GM19238 (cell line): ENCODE measurements around the gene SCLY.
"Not testable (repeated sequence)": the region's sequence is repeated elsewhere in the genome, so short reads cannot be mapped to it uniquely, and the experiment has no call there.

Experiments used
- DNase-seq: peaks from one replicate; pipeline ENCODE4 v3.0.0; 2011; ENCODE audit warnings: low spot score; ENCODE audit not compliant: insufficient read length

The SCLY gene

DNA sequence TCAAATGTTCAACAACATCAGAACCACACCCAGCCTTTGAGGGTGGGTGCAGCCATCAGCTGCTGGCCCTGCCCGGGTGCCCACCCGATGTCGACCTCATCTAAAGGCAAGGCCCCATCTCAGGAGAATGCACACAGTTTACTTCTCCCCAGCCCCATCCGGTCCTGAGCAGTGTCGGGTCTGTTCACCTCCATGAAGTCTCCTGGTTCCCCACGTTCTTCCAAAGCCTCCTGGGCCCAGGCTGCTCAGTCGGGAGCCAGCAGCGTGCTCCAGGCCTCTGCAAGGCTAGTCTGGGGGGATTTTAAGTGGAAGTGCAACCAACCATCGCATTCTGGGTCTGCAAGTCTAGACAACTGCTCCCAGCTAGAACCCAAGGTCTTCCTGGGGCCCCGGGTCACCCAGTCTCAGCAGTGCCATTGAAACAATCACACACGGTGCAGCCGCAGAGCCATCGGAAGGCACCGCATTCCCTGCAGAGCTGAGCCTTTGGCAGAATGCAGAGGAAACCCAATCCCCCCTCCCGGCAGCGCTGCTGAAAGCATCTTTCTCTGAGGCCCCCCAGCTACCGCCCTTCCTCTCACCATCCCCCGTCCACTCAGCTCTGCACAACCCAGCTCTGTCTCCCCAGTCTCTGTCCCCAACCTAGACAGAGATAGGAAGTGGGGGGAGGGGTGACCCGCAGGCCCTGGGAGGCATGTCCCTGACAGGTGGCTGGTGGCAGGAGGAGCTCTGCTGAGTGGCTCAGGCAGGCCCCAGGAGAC, 47.8 kb downstream of the SCLY start:
- DNase-seq = peak; percentile 76

DNA sequence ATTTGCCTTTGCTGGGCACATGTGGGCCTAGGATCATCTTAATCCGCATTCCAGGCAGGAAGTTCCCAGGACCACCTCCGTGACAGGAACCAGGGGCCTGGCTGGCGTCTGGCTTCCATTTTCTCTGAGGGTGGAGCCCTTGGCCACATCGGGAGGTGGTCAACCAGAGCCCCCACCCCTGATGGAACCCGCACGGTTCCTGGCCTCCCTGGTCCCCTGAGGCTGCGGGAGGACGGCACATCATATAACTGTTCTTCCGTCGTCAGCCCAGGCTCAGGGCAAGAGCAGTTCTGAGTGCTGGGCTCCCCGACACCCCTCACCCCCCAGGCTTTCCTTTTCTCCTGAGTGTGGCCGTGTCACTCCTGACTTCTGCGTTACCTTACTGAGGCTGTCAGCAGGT, 52.8 kb downstream of the SCLY start:
- no peak for DNase-seq

DNA sequence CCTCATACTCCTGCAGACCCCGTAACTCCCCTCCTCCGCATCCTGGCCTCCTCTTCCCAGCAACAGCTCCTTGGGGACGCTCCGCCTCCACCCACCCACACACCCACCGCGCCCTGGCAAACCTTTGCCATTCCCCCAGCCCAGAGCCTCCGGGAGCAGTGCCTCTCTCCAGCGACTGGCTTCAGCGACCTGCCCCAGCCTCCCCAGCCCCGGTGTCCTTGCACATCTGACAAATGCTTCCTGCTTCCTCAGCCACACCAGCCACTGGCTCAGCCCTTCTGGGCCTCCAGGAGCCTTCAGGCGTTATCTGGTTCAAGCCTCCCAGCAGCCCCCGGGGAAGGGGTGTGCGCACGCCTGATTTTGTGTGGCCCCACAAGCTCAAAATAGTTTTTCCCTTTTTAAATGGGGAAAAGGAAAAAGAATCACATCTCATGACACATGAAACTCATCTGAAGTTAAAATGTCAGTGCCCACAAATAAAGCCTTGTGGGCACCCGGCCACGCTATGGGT, 53.6 kb downstream of the SCLY start:
- DNase-seq = no peak

DNA sequence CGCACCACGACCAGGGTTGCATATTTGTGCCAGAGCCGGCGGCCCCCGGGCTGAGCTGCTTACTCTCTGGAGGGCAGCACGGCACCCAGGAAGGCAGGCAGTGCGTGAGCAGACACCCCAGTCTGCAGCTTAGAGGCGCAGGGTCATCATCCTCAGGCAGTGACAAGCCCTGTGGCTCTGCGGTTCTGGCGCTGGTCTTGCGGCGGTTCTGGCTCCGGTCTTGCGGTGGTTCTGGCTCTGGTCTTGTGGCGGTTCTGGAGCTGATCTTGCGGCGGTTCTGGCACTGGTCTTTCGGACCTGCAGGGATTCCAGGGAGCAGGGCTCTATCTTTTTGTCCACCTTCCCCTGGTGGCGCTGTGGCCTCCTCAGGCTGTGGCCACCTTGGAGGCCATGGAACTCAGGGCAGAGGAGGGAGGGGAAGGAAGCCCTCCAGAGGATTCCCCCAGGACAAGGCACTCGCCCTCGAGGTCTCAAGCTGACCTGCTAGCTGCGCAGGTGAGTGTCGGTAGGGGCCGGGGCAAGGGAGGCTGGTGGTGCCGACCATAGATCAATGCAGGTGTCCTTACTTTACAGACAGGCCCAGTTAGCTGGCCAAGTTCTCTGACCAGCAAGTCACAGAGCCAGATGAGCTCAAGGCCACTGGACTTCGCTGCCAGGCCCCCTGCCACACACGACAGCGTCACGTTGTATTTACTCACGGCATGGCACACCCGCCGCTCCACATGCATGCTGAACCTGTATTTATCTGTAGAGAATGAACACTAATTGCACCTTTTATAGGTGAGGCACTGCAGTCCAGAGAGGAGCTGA, 54.3 kb downstream of the SCLY start:
- DNase-seq = no peak

DNA sequence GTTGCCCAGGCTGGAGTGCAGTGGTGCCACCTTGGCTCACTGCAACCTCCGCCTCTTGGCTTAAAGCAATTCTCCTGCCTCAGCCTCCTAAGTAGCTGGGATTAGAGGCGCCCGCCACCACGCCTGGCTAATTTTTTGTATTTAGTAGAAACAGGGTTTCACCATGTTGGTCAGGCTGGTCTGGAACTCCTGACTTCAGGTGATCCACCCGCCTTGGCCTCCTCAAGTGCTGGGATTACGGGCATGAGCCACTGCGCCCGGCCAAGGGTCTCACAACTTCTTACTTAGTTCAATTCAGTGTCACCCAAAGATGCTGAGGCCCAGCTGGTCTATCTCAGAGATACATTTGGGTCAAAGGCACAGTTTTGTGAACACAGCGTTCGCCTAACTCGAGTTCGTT, 54.9 kb downstream of the SCLY start:
- DNase-seq = not testable (repeated sequence)

DNA sequence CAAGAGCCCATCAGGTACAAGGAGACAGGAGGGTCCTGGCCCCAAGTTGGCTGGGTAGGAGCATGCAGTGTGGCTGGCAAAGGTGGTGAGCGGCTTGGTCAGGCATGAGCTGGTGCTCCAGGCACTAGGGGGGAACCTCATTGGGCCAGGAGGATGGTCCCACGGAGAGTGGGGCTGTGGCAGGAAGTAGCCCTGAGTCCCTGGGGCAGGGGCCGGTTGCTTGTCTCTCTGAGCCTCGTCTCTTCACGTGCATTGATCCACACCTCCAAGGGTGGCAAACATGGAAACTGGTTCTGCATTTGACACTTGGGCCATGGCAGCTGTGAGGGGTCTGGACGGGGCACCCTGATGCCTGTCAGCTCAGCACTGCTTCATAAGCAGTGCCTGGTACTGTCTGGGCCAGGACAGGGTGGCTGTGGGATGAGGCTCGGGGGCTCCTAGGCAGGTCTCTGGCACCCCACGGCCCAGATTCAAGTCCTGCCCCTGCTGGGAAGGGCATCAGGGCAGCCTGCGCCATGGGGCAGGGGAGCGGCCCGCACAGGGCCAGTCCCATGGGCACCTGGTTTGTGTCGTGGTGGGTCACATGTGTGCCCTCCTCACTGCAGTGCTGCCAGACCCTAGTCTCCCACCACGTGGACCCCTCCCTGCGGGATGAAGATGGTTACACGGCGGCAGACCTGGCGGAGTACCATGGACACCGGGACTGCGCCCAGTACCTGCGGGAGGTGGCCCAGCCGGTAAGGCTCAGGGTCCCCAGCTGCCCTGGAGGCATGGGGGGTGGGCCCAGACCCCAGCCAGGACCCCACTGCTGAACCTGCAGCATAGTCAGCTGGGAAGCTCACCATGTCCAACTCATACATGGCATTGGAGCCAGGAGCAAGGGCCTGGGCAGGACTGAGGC, 55.7 kb downstream of the SCLY start:
- no peak for DNase-seq

DNA sequence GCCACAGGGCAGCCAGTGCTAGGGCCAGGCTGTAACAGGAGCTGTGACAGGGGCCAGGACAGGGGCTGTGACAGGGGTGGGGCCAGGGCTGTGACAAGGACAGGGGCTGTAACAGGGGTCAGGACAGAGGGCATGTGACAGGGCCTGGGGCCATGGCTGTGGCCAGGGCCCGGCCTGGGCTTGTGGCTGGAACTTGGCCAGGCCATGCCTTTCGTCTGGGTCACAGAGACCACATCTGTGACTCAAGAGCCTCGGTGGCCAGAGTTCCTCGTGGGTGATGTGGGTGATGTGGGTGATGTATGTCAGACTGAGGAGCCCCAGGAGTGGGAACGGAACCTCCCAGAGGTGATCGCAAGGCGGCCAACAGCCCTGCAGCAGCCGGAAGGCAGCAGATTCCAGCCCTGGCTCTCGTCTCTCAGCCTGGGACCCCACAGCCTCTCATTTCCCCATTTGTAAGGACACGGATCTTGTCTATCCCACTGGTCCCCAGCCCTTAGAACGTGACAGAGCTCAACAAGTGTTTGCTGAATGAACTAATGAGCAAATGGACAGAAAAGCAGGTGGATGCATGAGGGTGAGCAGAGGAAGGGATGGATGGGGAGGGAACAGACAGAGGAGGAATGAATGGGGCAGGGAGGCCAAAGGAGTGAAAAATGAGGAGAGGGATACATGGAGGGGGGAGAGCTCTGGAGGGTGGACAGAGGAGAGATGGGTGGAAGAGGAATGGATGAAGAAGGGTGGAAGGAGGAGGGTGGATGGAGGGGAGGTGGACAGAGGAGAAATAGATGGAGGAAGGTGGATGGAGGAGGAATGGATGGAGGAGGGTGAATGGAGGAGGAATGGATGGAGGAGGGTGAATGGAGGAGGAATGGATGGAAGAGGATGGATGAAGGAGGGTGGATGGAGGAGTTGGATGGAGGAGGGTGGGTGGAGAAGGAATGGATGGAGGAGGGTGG, 56.7 kb downstream of the SCLY start:
- no peak for DNase-seq

DNA sequence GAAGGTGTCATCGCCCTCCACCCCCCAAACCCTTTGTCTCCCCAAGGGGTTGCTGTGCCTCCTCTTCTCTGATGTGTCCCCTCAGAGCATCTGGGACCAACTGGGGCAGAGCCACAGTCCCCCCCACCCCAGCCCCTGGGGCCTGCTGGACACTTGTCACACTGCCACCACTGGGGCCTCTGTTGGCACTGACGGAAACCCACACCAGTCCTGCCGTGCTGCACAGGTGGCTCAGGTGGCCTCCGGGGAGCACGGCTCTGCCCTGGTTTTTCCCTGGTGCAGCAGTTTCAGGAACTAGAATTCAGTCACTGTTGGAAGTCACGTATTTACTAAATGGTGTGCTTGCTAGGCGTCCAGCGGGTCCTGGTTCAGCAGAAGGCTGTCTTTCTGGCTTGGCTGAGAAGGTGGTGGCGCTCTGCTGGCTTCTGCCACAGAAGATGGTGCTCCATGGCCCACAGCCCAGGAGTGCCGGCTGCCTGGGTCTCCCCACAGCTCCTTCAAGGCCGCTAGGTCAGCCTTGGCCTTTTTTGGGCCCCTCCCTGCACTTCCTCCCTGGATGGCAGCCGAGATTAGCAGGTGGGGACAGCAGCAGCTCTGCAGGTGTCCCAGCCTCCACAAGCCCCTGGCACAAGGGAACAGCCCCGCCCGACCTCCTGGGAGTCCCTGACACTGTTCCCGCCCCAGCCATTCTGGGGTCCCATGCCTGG, 59.1 kb downstream of the SCLY start:
- no peak for DNase-seq

DNA sequence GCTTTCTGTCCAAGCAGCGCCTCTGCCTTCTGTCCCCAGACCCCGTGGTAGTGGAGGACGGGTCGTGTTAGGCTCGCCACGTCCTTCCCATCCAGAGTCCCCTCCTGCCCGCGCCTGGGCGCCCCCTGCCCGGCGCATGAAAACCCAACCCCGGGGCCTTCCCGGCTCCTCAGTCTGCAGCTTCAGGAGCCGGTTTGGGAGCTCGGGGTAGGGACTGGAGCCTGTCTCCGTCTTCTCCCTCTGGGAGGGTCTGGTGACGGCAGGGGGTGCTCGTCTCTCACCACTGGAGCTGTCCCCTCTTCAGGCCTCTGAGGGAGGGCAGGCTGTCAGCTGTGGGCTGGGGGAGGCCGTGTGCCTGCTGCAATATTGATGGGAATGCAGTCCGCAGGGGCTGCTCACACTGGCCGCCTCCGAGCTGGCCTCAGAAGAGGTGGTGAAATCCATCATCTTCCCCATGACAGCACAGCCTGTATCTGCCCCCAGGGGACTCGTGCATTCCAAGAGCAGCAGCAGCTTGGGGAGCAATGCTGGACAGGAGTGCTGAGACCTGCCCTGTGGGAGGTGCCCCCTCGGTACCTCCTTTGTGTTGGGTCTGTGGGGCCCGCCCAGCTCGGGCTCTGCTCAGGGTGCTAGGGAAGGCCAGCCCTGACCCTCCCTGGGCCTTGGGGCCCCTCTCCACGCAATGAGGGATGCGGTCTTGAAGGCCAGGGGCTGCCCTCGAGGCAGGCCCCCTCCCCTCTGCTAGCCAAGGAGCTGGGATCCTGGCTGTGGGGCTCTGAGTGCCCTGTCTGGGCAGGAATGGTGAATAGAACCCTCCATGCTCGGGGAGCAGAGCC, 59.9 kb downstream of the SCLY start:
- DNase-seq = no peak

DNA sequence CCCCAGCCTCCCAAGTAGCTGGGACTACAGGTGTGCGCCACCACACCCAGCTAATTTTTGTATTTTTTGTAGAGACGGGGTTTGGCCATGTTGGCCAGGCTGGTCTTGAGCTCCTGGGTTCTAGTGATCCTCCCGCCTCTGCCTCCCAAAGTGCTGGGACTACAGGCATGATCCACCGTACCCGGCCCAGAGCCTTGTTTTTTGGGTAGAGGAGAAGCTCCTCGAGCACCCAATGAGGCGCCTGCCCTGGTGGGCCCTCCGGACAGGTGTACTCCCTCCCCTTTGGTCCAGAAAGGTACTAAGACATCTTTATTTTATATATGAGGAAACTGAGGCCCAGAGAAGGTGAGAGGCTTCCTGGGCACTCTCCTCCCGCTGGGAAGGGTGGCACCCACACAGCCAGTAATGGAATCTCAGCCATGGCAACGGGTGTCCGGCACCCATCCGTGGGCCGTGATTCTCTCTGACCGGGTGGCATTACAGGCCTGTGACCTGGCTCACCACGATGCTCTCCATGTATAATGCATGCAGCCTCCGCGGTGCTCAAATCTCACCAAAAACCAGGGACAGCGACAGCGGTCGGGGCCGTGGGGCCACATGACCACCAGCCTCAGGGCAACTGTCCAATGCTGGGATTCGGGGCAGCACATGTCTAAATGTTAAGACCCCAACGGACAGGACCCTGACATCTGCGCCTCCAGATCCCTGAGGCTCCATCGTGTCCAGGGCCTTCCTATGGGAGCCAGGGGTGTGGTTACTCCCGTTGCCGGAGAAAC, 60.9 kb downstream of the SCLY start:
- DNase-seq = no peak

DNA sequence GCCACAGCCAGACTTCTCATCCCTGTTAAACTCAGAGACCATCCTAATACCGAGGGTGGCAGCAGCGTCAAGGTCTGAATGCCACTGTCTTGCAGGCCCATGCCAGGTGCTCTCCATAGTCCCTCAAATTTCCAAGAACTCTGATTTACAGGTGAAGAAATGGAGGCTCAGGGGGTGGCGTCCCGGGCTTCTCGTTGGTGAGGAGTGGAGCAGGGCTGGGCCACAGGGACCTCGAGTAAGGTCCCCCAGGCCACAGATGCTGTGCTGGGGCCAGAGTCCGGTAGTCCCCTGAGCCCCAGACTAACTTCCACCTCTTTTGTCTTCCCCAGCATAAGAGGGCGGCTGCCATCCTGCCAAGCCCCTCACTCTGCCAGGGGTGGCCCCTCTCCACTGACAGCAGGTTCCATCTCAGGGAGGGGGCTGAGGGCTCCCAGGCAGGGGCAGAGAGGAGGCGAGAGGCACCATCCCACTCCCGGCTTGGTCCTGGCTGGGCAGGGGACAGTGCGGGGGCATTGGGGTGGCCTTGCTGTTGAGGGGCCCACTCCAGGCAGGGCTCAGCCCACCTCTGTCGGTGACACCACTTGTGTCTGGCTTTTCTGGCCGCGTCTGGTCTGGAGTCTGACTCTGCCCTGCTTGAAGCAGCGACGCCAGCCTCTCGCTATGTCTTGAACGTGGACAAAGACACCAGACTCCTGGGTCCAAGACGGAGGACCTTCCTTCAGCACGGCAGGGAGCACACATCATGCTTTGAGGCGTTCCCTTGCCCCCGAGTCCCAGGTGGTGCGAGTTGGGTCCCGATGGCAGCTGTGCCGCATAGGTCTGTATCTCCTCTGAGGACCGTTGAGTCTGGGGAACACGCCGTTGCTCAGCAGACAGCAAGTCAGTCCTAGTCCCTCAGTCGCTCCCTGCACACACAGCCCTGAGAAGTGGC, 61.8 kb downstream of the SCLY start:
- no peak for DNase-seq

DNA sequence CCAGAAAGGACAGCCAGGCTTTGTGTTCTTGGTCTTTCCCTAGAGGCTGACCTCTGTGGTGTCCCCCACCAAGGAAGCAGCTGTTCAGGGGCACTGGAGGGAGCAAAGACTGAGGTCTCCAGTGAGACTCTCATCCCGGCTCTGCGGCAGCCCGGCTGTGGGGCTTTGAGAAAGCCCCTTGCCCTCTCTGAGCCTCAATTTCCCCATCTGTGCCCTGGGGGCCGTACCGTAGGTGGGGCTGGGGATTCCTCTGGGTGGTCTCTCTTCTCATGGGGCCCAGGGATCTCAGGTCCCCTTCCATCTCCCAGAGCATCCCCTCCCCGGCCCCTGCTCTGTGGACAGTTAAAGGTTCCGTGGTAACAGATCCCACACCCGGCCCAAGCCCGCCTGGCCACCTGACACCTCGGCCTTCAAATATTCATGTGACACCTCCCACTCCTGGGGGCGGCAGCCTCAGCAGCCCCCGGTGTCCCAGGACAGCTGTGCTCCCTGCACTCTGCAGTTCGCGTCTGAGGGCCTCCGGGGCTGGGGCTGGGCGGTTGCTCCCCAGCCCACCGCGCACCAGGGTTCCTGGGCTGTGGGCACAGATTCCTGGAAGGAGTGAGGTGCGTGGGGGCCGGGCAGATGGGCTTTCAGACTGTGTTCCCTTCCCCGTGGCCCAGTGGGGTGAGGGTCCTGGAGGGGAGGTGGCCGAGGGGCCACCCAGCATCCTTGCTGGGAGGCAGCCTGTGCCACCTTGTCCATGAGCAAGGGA, 62.6 kb downstream of the SCLY start:
- no peak for DNase-seq

DNA sequence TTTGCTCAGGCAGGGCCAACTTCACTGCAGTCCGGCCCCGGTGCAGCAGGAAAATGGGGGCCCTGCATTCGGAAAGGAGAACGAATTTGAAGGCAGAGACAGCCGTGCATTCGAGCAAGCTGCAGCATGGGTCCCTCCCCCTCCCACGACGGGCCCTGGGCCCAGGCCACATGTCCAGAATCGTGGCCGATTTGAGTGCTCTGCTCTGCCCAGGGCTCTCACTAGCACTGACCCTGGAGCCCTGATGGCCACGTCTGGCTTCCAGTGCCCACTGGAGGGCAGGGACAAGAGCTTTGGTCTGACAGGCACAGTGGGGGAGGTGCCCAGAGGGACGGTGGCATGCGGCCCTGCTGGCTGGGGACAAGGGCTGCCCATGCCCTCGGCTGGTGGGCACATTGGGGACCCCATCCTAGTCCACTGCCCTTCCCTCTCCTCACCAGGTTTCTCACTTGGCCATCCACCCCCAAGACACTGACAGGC, 63.2 kb downstream of the SCLY start:
- DNase-seq = no peak

DNA sequence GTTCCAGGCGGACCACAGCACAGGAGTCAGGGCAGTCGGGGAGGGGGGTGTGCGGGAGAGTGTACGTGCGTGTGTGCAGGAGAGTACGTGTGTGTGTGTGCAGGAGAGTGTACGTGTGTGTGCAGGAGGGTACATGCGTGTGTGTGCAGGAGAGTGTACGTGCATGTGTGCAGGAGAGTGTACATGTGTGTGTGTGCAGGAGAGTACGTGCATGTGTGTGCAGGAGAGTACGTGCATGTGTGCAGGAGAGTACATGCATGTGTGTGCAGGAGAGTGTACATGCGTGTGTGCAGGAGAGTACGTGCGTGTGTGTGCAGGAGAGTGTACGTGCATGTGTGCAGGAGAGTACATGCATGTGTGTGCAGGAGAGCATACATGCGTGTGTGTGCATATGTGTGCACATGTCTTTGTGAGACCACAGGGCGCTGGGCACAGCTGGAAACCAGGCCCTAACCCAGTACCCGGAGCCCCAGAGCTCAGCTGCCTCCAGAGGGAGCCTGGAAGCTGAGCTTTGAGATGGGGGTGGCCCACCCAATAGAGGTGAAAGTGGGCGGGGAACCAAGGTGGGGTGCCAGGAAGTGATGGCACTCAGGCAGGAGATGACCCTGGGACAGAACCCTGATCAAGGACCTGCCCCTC, 63.8 kb downstream of the SCLY start:
- no peak for DNase-seq

DNA sequence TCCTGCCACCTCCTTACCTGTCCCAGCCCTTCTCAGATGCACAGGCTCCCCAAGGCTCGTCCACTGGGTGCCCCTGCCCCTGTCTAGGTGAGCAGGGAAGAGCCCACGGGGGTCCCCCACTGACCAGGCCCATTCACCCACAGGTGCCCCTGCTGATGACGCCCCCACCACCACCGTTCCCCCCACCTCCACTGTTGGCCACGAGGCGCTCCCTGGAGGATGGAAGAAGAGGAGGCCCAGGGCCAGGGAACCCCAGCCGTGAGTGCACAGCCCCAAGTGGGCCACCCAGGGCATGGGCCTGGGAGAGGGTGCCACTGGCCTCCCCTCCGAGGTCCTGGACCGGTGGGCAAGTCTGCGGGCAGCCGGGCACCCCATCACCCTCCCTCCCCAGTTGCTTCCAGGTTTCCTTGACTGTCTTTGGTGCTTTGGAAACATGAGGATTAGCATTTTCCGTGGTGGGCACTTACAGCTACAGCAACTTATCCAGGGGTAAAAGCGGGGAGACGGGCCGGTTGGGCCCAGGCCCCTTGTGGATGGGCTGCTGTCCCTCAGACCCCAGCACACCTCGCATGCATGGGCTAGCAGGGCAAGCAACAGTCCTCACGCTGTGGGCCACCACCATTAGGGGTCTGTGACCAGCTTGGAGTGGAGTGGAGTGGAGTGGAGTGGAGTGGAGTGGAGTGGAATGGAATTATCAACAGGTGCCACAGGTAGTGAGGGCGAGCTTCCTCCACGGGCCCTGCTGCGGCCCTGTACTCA, 64.5 kb downstream of the SCLY start:
- DNase-seq = no peak
